HG02973 (cell line): ENCODE results near the gene SPATA13.

ENCODE experiments used
- ATAC-seq: cut with Tn5 transposase; IDR thresholded peaks from one replicate; pipeline ENCODE4 v1.9.1; 2021; ENCODE audit warnings: moderate library complexity; ENCODE audit not compliant: unreplicated experiment

SPATA13 gene

DNA sequence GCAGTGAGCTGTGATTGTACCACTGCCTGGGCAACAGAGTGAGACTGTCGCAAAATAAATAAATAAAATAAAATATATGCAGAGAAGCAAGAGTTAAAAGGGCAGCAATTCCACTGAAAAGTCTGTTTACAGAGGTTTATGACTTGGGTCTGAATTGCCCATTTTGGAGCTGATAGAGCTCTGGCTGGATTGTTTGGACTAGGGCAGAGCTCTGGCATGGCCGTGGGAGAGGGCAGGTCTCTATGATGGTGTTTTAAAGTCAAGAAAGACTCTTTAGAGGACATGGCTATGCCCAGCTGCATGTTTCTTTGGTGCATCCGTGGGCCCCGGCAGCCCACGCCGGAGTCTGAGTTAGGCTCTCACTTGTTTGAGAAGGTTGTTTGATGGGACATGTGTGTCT is 84.3 kb downstream of the SPATA13 start:
- ATAC-seq: no peak

DNA sequence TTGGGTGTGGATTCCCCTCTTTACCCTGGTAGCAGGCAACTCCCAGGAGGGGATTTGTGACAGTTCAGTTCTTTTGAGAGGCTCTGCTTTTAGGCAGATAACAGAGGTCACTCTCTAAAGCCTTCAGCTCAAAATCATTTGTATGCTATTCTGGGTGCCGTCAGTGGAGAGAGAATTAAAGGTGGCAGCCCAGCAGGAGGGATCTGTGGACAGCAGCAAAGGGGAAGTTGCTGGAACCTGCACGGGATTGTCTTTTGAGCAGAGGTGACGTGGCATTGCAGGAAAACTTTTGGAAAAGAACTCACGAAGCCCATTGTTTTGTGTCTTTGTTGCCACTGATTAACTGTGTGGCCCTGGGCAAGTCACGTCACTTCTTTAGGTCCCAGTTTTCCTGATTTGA is 86.5 kb downstream of the SPATA13 start:
- no peak for ATAC-seq

DNA sequence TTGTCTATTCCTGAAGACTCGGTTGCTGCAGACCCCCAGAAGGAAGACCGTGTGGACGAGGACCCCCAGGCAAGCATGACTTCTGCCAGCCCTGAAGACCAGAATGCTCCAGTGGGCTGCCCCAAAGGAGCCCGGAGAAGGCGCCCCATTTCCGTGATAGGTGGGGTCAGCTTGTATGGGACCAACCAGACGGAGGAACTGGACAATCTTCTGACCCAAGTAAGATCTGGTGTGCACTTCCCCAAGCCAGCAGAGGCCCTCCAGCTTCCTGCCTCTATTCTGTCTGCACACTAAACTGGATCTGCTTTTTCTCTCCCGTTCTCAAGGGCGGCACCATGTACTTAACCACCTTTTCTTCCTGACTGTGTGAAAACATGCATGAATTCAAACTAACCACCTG is 89.1 kb downstream of the SPATA13 start:
- ATAC-seq: no peak

GRCh38 chr13:24250376-24251057 is 90.0 kb downstream of the SPATA13 start:
- ATAC-seq: no peak

- no peak for ATAC-seq
Measured at GRCh38 chr13:24251525-24251924, 91.0 kb downstream of the SPATA13 start.

GRCh38 chr13:24252136-24252535 is 91.6 kb downstream of the SPATA13 start:
- no peak for ATAC-seq

- ATAC-seq: no peak
Measured at GRCh38 chr13:24253520-24254145, 93.1 kb downstream of the SPATA13 start.

- ATAC-seq: no peak
Measured at GRCh38 chr13:24254146-24254841, 93.8 kb downstream of the SPATA13 start.

DNA sequence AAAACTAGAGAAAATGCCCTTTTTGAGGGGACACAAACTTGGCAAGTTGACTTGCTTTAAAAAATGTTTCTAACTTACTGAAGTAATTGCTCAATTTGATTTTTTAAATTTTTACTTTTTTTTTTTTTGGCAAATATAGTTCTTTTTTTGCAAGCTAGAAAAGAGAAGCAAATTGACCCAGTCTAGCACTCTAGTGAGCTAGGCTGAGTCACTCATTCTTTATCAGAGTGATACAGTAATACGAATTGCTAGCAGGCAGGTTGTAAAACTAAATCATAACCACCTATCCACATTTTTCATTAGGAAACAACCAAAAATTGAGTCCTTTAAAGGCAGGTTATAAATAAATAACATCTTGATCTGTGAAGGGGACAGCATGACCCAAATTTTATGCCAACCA is 97.0 kb downstream of the SPATA13 start:
- no peak for ATAC-seq

DNA sequence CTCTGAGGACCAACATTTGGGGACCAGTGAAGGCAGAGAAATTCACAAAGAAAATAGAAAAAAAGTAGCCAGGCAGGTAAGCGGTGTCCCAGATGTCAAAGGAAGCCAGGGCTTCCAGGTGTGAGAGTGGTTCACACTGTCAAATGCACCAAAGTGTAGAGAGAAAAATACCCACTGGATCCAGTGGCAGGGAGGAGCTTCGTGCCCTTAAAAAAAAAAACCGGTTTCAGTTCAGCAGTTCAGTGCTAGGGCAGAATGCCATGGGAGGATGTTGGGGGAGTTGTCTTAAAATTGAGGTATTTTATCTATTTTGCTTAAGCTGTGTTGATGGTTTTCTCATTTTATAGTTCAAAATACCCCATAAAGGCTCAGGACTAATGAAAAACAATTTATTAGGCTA is 101.0 kb downstream of the SPATA13 start:
- ATAC-seq: no peak

DNA sequence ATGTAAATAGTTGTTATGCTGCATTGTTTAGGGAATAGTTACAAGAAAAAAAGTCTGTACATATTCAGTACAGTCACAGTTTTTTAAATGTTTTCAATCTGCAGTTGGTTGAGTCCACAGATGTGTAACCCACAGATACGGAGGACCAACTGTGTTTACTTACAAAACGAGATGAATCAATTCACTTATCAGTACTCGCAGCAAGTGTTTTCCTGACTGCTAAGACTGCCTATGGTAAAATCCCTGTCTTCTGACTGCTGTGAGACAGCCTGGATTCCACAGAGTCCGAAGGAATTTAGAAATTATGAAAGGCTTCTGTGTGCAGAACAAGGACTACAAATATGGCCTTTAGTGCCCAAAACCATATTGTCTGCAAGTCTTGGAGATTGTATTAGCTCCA is 103.1 kb downstream of the SPATA13 start:
- ATAC-seq: no peak

DNA sequence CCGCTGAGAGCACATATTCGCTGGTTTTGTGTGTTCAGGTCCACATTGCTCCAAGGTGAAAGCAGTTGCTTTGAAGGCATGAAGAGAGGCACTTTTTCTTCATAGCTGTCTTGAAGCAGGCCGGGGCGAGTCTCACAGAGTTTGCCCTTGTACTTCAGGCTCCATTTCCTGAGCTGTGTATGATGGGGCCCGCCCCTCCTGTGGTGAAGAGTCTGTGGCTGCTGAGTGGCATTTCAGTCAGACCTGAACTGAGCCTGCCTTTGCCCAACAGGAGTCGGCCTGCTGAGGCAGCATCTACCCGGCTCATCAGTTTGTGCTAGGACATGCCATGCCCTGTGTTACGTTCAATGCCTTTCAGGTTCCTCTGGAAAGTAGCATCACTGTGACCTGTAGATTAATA is 104.5 kb downstream of the SPATA13 start:
- ATAC-seq: no peak

GRCh38 chr13:24265453-24265852 is 104.9 kb downstream of the SPATA13 start:
- no peak for ATAC-seq

GRCh38 chr13:24267274-24267673 is 106.8 kb downstream of the SPATA13 start:
- ATAC-seq: no peak

GRCh38 chr13:24267801-24268200 is 107.3 kb downstream of the SPATA13 start:
- ATAC-seq: no peak

GRCh38 chr13:24269821-24270220 is 109.3 kb downstream of the SPATA13 start:
- ATAC-seq: no peak

GRCh38 chr13:24270639-24271141 is 110.2 kb downstream of the SPATA13 start:
- peak; percentile 44 for ATAC-seq

- ATAC-seq: no peak
Measured at GRCh38 chr13:24271231-24271600, 110.7 kb downstream of the SPATA13 start.

DNA sequence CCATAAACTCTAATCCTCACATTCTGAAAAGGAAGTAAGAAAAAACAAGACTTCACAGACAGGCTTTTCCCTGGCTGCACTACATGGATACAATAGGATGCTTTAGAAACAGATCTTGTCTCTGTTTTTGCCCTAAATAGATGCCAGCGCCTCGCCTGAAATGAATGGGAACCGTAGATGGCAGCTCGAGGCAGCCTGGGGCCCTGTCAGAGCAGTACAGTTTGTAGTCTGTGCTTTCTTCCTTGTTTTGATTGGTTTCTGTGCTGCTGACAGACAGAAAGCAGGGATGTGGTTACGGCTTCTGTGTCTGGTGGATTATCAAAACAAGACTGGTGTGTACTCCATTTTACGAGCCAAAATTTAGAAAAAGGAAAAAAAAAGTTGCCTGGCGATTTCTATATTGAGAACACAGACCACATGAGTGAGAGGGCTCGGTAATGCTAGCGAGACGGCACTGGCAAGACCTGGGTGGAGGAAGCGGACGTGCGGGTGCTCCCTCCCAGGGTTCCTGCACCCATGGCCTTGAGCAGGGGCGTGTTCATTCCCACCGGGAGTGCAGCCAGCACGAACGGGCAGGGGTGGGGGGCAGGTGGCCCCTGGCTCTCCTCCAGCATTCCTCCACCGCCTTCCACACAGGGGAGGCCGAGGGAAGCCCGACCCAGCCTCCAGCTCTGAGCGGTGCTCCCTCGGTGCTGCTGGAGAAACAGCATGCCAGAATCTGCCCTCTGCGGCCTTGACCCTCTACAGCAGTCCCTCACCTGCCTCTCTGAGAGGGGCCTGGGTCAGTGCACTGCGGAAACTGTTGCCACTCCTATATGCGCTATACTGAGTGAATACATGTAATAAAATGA is 111.3 kb downstream of the SPATA13 start:
- ATAC-seq: peak; percentile 48

- ATAC-seq: no peak
Measured at GRCh38 chr13:24272452-24273161, 112.1 kb downstream of the SPATA13 start.

DNA sequence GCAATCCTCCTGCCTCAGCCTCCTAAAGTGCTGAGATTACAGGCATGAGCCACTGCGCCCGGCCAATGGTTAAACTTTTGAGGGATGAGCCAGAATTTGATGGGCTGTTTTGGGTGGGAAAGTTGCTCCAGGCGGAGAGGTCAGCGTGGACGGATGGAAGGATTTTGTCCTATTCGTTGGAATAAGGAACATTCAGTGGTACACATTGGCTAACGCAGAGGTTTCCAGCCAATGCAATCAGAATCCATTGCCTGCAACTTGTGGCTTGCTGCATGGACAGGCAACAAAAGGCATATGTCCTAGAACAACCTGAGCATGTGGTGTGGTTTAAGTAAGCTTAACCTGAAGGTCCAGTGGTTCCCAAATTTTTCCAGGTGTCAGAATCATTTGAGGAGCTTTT is 113.4 kb downstream of the SPATA13 start:
- ATAC-seq: no peak
